Activated naive CD4-positive, alpha-beta T cell (primary cell): ENCODE measurements around the gene SLC25A39.

Source experiments
- DNase-seq, 4 experiments: peaks; one replicate each; lab custom pipeline; 2025; lab: John Stamatoyannopoulos, UW

Gene SLC25A39

GRCh38 chr17:44277976-44278375 is 46.6 kb downstream of the SLC25A39 start:
- no peak for DNase-seq

- DNase-seq, result no peak
Measured at GRCh38 chr17:44273607-44274006, 51.0 kb downstream of the SLC25A39 start.

GRCh38 chr17:44272954-44273353 is 51.7 kb downstream of the SLC25A39 start:
- DNase-seq, result no peak

GRCh38 chr17:44272321-44272951 is 52.2 kb downstream of the SLC25A39 start:
- DNase-seq, result no peak
